Measurements from ENCODE around the gene MRPS34.

The MRPS34 gene

DNA sequence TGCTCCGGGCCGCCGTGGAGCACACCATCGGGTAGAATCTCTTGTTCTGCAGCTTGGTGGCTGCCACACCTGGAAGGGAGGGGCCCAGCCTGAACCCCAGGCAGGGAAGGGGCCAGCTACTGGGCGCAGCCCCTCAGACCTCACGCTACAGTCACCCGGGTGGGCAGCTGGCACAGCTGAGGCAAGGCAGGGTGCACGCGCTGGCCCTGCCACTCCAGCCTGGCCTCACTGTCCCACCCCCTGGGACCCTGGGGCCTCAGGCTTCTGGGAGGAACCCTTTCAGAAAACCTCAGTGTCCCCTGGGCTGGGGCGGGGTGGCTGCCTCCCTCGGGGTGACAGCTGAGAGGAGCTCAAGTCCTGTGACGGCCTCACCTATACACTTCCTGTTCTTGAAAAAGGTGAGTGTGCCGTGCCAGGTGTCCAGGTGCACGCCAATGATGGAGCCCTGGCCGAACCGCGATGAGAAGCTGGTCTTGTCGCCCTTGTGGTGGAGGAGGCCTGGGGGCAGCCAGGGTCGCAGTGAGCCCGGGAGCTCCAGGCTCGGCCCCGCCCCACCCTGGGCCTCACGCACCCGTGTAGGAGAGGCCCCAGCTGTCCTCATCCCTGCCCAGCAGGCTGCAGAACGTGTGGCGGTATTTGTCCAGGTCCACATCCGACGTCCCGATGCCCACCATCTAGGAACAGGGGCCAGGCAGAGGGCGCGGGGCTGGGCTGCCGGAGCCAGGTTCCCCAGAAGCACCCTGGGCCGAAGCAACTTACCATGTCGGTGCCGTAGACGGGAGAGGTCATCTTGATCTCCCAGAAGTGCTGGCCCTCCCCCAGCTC, 4.7 kb upstream of the MRPS34 start:
- no peak for DNase-seq (ENCODE audit: low read depth)
- no peak overlapping the region for H3K4me3 ChIP-seq (ENCODE audit: control insufficient read depth, low read depth, low read length)

DNA sequence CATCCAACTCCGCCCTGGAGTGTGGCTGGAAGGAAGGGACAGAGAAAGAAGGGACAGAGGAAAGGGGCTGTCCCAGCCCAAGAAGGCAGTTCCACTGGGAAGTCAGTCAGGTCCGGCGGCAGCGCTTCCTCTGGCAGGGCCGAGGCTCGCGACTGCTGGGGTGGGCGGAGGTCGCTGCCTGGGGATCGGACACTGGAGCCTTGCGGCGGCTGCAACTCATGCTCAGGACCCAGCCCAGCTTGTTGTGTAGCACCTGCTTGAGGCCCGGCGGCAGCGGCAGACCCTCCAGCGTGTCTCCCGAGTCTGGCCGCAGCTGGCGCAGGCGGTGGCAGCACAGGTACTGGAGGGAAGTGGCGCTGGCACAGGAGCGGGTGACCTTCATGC, 4.0 kb upstream of the MRPS34 start:
- no peak for TF ChIP-seq CTCF (conservative IDR thresholded peaks at IDR 0.05; ENCODE audit: control insufficient read depth, insufficient read depth, low read depth, low read length)
- DNase-seq (ENCODE audit: low read depth): no peak
- no peak overlapping the region for H3K4me3 ChIP-seq (ENCODE audit: control insufficient read depth, low read depth, low read length)

More for the DNA sequence above, 4.7 kb upstream of the MRPS34 start:
- TF ChIP-seq CTCF (conservative IDR thresholded peaks at IDR 0.05; ENCODE audit: control insufficient read depth, insufficient read depth, low read depth, low read length): no peak

GRCh38 chr16:1776672-1776955, 3.7 kb upstream of the MRPS34 start:
- no peak for DNase-seq (ENCODE audit: low read depth)
- H3K4me3 ChIP-seq (ENCODE audit: control insufficient read depth, low read depth, low read length): no peak overlapping the region
- TF ChIP-seq CTCF (conservative IDR thresholded peaks at IDR 0.05; ENCODE audit: control insufficient read depth, insufficient read depth, low read depth, low read length): no peak

GRCh38 chr16:1775846-1776671, 3.1 kb upstream of the MRPS34 start:
- TF ChIP-seq CTCF (conservative IDR thresholded peaks at IDR 0.05; ENCODE audit: control insufficient read depth, insufficient read depth, low read depth, low read length): no peak
- no peak overlapping the region for H3K4me3 ChIP-seq (ENCODE audit: control insufficient read depth, low read depth, low read length)
- no peak for DNase-seq (ENCODE audit: low read depth)

- no peak overlapping the region for H3K4me3 ChIP-seq (ENCODE audit: control insufficient read depth, low read depth, low read length)
- TF ChIP-seq CTCF (conservative IDR thresholded peaks at IDR 0.05; ENCODE audit: control insufficient read depth, insufficient read depth, low read depth, low read length): no peak
- no peak for DNase-seq (ENCODE audit: low read depth)
Observed at GRCh38 chr16:1775006-1775845, 2.3 kb upstream of the MRPS34 start.

DNA sequence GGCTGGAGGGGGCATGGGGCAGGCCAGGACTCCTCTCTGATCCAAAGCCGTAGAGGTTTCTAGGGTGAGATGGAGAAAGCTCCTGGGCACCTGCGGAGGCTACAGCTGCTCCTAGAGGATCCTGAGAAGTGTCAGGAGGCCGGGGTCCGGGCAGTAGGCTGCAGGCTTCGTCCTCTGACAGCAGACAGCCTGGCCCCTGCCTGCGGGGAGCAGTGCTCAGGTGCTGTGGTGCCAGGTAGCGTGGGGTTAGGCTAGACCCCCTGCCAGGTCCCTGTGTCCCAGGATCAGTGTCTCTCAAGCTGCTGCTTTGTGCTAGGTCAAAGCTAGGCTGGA, 1.5 kb upstream of the MRPS34 start:
- H3K4me3 ChIP-seq (ENCODE audit: control insufficient read depth, low read depth, low read length): peak overlapping the region; percentile 69
- TF ChIP-seq CTCF (conservative IDR thresholded peaks at IDR 0.05; ENCODE audit: control insufficient read depth, insufficient read depth, low read depth, low read length): no peak
- DNase-seq (ENCODE audit: low read depth): no peak

Measured in fibroblast of mammary gland (primary cell).